T-cell (primary cell): ENCODE measurements around the gene RAB34. TPM values are rescaled to one million over a fixed set of nuclear protein-coding genes. Genes with fewer than 3 reads are reported as not detected.
A peak's percentile ranks its signal among the peaks of the same experiment; 100 is the strongest.
"Not testable (repeated sequence)": the region's sequence is repeated elsewhere in the genome, so short reads cannot be mapped to it uniquely, and the experiment has no call there.

ENCODE experiments used
- ATAC-seq, 4 experiments: fragments of 200-7000 bp in 3 of 4; fragments of 150-1000 bp in 1 of 4; cut with Tn5 transposase; replicated peaks in 1 of 4; 1 replicate in 3 of 4; 2 replicates in 1 of 4; pipeline ENCODE4 v1.10.0; 2021; ENCODE audit warnings: moderate library complexity in 3 of 4, mild to moderate bottlenecking in 2 of 4, moderate number of reproducible peaks in 1 of 4
- CTCF ChIA-PET, 2 donors: fragments of 300-600 bp; sonication (Branson Sonifier 250); formaldehyde crosslinking; loops; one replicate each; lab custom pipeline; 2022; ENCODE audit warnings: antibody characterized with exemption in 2 of 2; lab: Charles Lee
- POLR2A ChIA-PET, 2 donors: fragments of 300-600 bp; sonication (Branson Sonifier 250); formaldehyde crosslinking; loops; one replicate each; lab custom pipeline; 2022; ENCODE audit warnings: antibody characterized with exemption in 2 of 2; lab: Charles Lee
- DNase-seq, 35 experiments: peaks; one replicate each; pipeline versions ENCODE4 v3.0.0 to v3.0.0-alpha.2; 2013 to 2023
- H3K27ac ChIP-seq: one replicate; pipeline ENCODE4 v1.5.1; 2013; ENCODE audit warnings: low read length
- H3K27me3 ChIP-seq, 2 experiments: replicated peaks in 1 of 2; 1 replicate in 1 of 2; 2 replicates in 1 of 2; pipeline versions ENCODE4 v1.6.1 to v1.7.0; 2013; ENCODE audit warnings: low read length in 1 of 2, mixed read lengths in 1 of 2; ENCODE audit not compliant: control insufficient read depth in 2 of 2, insufficient read depth in 2 of 2; ENCODE audit errors: extremely low read depth in 1 of 2
- H3K36me3 ChIP-seq, 2 donors: 1 replicate in 1 of 2; 2 replicates in 1 of 2; pipeline versions ENCODE4 v1.6.1 to v1.7.0; 2013; ENCODE audit warnings: low read length in 1 of 2; ENCODE audit not compliant: control insufficient read depth in 2 of 2, insufficient read depth in 1 of 2; ENCODE audit errors: extremely low read depth in 1 of 2
- H3K4me1 ChIP-seq, 2 experiments: 1 replicate in 1 of 2; 2 replicates in 1 of 2; pipeline versions ENCODE4 v1.6.1 to v1.7.0; 2013; ENCODE audit warnings: low read length in 2 of 2, mixed read lengths in 1 of 2; ENCODE audit not compliant: insufficient read depth in 2 of 2, control insufficient read depth in 1 of 2; ENCODE audit errors: extremely low read depth in 1 of 2
- H3K4me3 ChIP-seq, 2 donors: 1 replicate in 1 of 2; 2 replicates in 1 of 2; pipeline versions ENCODE4 v1.5.1 to v1.7.0; 2013; ENCODE audit warnings: mild to moderate bottlenecking in 2 of 2, low read length in 1 of 2, moderate library complexity in 1 of 2; ENCODE audit not compliant: control insufficient read depth in 1 of 2; ENCODE audit errors: extremely low read depth in 1 of 2
- H3K9me3 ChIP-seq: 2 replicates; pipeline ENCODE4 v1.7.0; 2013
- H3K27ac Mint-ChIP-seq, 2 donors: one replicate each; pipeline ENCODE4 v1.8.0; 2020 to 2021; ENCODE audit warnings: mild to moderate bottlenecking in 2 of 2, mixed read lengths in 2 of 2
- H3K27me3 Mint-ChIP-seq, 2 donors: one replicate each; pipeline ENCODE4 v1.8.0; 2021 to 2022; ENCODE audit warnings: mixed read lengths in 2 of 2
- H3K36me3 Mint-ChIP-seq: one replicate; pipeline ENCODE4 v1.8.0; 2021; ENCODE audit warnings: mixed read lengths
- H3K4me1 Mint-ChIP-seq, 3 donors: one replicate each; pipeline ENCODE4 v1.8.0; 2020 to 2022; ENCODE audit warnings: mixed read lengths in 3 of 3, mild to moderate bottlenecking in 1 of 3
- H3K4me3 Mint-ChIP-seq, 3 donors: one replicate each; pipeline ENCODE4 v1.8.0; 2020 to 2022; ENCODE audit warnings: mild to moderate bottlenecking in 3 of 3, mixed read lengths in 3 of 3, moderate library complexity in 3 of 3
- H3K9me3 Mint-ChIP-seq, 3 donors: one replicate each; pipeline ENCODE4 v1.8.0; 2020 to 2022; ENCODE audit warnings: mixed read lengths in 3 of 3
- WGBS: methylation state at CpG from one replicate; pipeline ENCODE4 v1.1.5; 2013; ENCODE audit warnings: missing lambda C conversion rate; ENCODE audit not compliant: insufficient coverage; 5-methylcytosine and 5-hydroxymethylcytosine counted together
- total RNA-seq, 35 experiments: library from RNA in 6 of 35; stranded (reverse) in 6 of 35; fragments of 120-200 nt in 1 of 35; gene quantifications; one replicate each; pipeline versions ENCODE4 v1.2.1 to v1.2.4 and lab custom pipeline; 2013 to 2026

The RAB34 gene
- total RNA-seq, 5 donors from 2014 or later (not counting 1 experiment from before 2014, with no cell fraction given), result 7.6 to 82.8 (median 11.0) TPM

- no peaks in the 10 kb centered on the region for H3K36me3 ChIP-seq
- Mint-ChIP-seq H3K27me3 (no peaks in the 10 kb centered on the region), H3K4me3 (no peak overlapping the region), H3K4me1 (peaks cover 10 to 25% (median 15%) of the 10 kb centered on the region in 3 donors), H3K27ac (peak overlapping the region; percentile 18 to 75), H3K9me3 (no peaks in the 10 kb centered on the region), H3K36me3 (peaks cover 5% of the 10 kb centered on the region)
- no peak for DNase-seq
- POLR2A ChIA-PET, result interaction anchor here in 1 of 2 donors (0.6 kb wide), 1 partner anchor 100 kb away, joined by 4 read pairs; no protein-coding TSS in a partner anchor
- CTCF ChIA-PET, result no interaction called here
- no peaks in the 10 kb centered on the region for H3K9me3 ChIP-seq
- H3K4me3 ChIP-seq, result no peak overlapping the region
- H3K4me1 ChIP-seq, result peaks cover 11 to 30% of the 10 kb centered on the region in 2 experiments
- no peaks in the 10 kb centered on the region for H3K27me3 ChIP-seq
- no peak overlapping the region for H3K27ac ChIP-seq
- peak in 2 of 4 experiments; percentile 7 to 30 for ATAC-seq
- 90% methylated on average over 7 of the region's 22 CpGs for WGBS
These were observed 20.4 kb upstream of the RAB34 start for GRCh38 chr17:28737770-28738679.

GRCh38 chr17:28737316-28737715, 19.6 kb upstream of the RAB34 start:
- POLR2A ChIA-PET, result interaction anchor here in 1 of 2 donors (0.6 kb wide), 1 partner anchor 100 kb away, joined by 4 read pairs; no protein-coding TSS in a partner anchor
- Mint-ChIP-seq H3K9me3 (no peaks in the 10 kb centered on the region), H3K4me1 (peaks cover 10 to 24% (median 15%) of the 10 kb centered on the region in 3 donors), H3K36me3 (peaks cover 5% of the 10 kb centered on the region), H3K27ac (no peak overlapping the region), H3K4me3 (no peak overlapping the region), H3K27me3 (no peaks in the 10 kb centered on the region)
- 96% methylated on average over 11 of the region's 12 CpGs for WGBS
- H3K4me3 ChIP-seq, result no peak overlapping the region
- no peak overlapping the region for H3K27ac ChIP-seq
- peaks cover 11 to 29% of the 10 kb centered on the region in 2 experiments for H3K4me1 ChIP-seq
- no peaks in the 10 kb centered on the region for H3K36me3 ChIP-seq
- ATAC-seq (no peak), DNase-seq (no peak)
- CTCF ChIA-PET, result no interaction called here
- no peaks in the 10 kb centered on the region for H3K9me3 ChIP-seq
- H3K27me3 ChIP-seq, result no peaks in the 10 kb centered on the region

GRCh38 chr17:28735913-28736769, 18.5 kb upstream of the RAB34 start:
- peaks cover 10 to 18% (median 15%) of the 10 kb centered on the region in 3 donors for H3K4me1 Mint-ChIP-seq
- not testable (repeated sequence) for H3K4me3 Mint-ChIP-seq, H3K9me3 Mint-ChIP-seq, H3K4me3 ChIP-seq, H3K36me3 ChIP-seq, H3K27ac Mint-ChIP-seq, DNase-seq, H3K9me3 ChIP-seq, H3K36me3 Mint-ChIP-seq, H3K27me3 Mint-ChIP-seq, ATAC-seq, H3K27me3 ChIP-seq, H3K27ac ChIP-seq
- ChIA-PET POLR2A (interaction anchor here in 1 of 2 donors (0.6 kb wide), 1 partner anchor 21 kb away, joined by 3 read pairs; no protein-coding TSS in a partner anchor), CTCF (interaction anchor here in 1 of 2 donors (0.9 kb wide), 1 partner anchor 28 kb away, joined by 3 read pairs; no protein-coding TSS in a partner anchor)
- peaks cover 8 to 21% of the 10 kb centered on the region in 2 experiments for H3K4me1 ChIP-seq
- no CpG with 5 or more reads among the region's 8 CpGs for WGBS

- Histone ChIP-seq H3K36me3 (no peaks in the 10 kb centered on the region), H3K4me1 (peaks cover 8 to 20% of the 10 kb centered on the region in 2 experiments), H3K27me3 (no peaks in the 10 kb centered on the region), H3K9me3 (no peaks in the 10 kb centered on the region), H3K4me3 (no peak overlapping the region), H3K27ac (no peak overlapping the region)
- WGBS, result 94% methylated on average over 4 of the region's 5 CpGs
- no peak for DNase-seq
- Mint-ChIP-seq H3K27me3 (no peaks in the 10 kb centered on the region), H3K4me3 (no peak overlapping the region), H3K27ac (no peak overlapping the region), H3K9me3 (no peaks in the 10 kb centered on the region), H3K4me1 (peaks cover 10 to 15% (median 15%) of the 10 kb centered on the region in 3 donors), H3K36me3 (peaks cover 5% of the 10 kb centered on the region)
- ChIA-PET CTCF (interaction anchor here in 1 of 2 donors (0.6 to 0.9 kb wide), 2 partner anchors 29 to 188 kb away, joined by 3 to 5 read pairs; no protein-coding TSS in a partner anchor), POLR2A (interaction anchor here in 1 of 2 donors (0.6 kb wide), 1 partner anchor 22 kb away, joined by 3 read pairs; no protein-coding TSS in a partner anchor)
- no peak for ATAC-seq
These were observed 17.6 kb upstream of the RAB34 start for GRCh38 chr17:28735242-28735722.

- Mint-ChIP-seq H3K4me1 (peaks cover 12 to 17% (median 16%) of the 10 kb centered on the region in 3 donors), H3K9me3 (no peaks in the 10 kb centered on the region), H3K4me3 (no peak overlapping the region), H3K36me3 (peaks cover 5% of the 10 kb centered on the region), H3K27me3 (no peaks in the 10 kb centered on the region), H3K27ac (no peak overlapping the region)
- no peak overlapping the region for H3K4me3 ChIP-seq
- CTCF ChIA-PET, result interaction anchor here in 1 of 2 donors (0.6 kb wide), 1 partner anchor 188 kb away, joined by 5 read pairs; no protein-coding TSS in a partner anchor
- H3K36me3 ChIP-seq, result no peaks in the 10 kb centered on the region
- POLR2A ChIA-PET, result no interaction called here
- WGBS, result 90% methylated on average over 10 of the region's 10 CpGs
- H3K27me3 ChIP-seq, result no peaks in the 10 kb centered on the region
- ATAC-seq (peak in 1 of 4 experiments; percentile 27), DNase-seq (no peak)
- no peak overlapping the region for H3K27ac ChIP-seq
- peaks cover 8 to 20% of the 10 kb centered on the region in 2 experiments for H3K4me1 ChIP-seq
- no peaks in the 10 kb centered on the region for H3K9me3 ChIP-seq
These were observed 17.1 kb upstream of the RAB34 start for GRCh38 chr17:28734712-28735241.
